Chondrocyte (in vitro differentiated cells): ENCODE results near the gene CACNB4. TPM values are rescaled to one million over a fixed set of nuclear protein-coding genes. Genes with fewer than 3 reads are reported as not detected.

Experiments
- DNase-seq: peaks from one replicate; pipeline ENCODE4 v3.0.0; 2021; ENCODE audit warnings: mixed read lengths, low spot score
- H3K27ac Mint-ChIP-seq: one replicate; pipeline ENCODE4 v1.8.0; 2021; ENCODE audit warnings: mild to moderate bottlenecking, moderate library complexity, mixed read lengths; ENCODE audit not compliant: unreplicated experiment
- H3K27me3 Mint-ChIP-seq: 2 replicates; pipeline ENCODE4 v1.8.0; 2021; ENCODE audit warnings: low read depth, mixed read lengths
- H3K36me3 Mint-ChIP-seq: 2 replicates; pipeline ENCODE4 v1.8.0; 2021; ENCODE audit warnings: low read depth, mixed read lengths
- H3K4me1 Mint-ChIP-seq: 2 replicates; pipeline ENCODE4 v1.8.0; 2021; ENCODE audit warnings: low read depth, mild to moderate bottlenecking, mixed read lengths
- H3K4me3 Mint-ChIP-seq: one replicate; pipeline ENCODE4 v1.8.0; 2021; ENCODE audit warnings: mild to moderate bottlenecking, moderate library complexity, mixed read lengths; ENCODE audit not compliant: unreplicated experiment
- H3K9me3 Mint-ChIP-seq: 2 replicates; pipeline ENCODE4 v1.8.0; 2021; ENCODE audit warnings: low read depth, mixed read lengths
- CTCF ChIP-seq: fragments of 200-600 bp; sonication (generic); IDR thresholded peaks from 2 replicates; pipeline ENCODE4 v1.5.0; 2021; ENCODE audit warnings: antibody characterized with exemption, mild to moderate bottlenecking, moderate library complexity
- total RNA-seq: library from RNA; stranded (reverse); gene quantifications from 3 replicates; pipeline ENCODE4 v1.2.1, GENCODE V29; 2021

Gene CACNB4
- total RNA-seq, 1 donor from 2014 or later, result 2.1 TPM

GRCh38 chr2:151817929-151818328 lies 280.9 kb downstream of the CACNB4 start:
- Mint-ChIP-seq H3K27me3 (no peaks in the 10 kb centered on the region), H3K4me1 (peaks cover 21% of the 10 kb centered on the region), H3K4me3 (no peak overlapping the region), H3K27ac (no peak overlapping the region), H3K36me3 (peaks cover 2% of the 10 kb centered on the region), H3K9me3 (no peaks in the 10 kb centered on the region)
- DNase-seq, result no peak
- TF ChIP-seq CTCF, result no peak

GRCh38 chr2:151816843-151817242 lies 282.0 kb downstream of the CACNB4 start:
- no peak for DNase-seq
- Mint-ChIP-seq H3K9me3 (no peaks in the 10 kb centered on the region), H3K4me1 (peaks cover 12% of the 10 kb centered on the region), H3K4me3 (no peak overlapping the region), H3K27ac (no peak overlapping the region), H3K27me3 (no peaks in the 10 kb centered on the region), H3K36me3 (peaks cover 9% of the 10 kb centered on the region)
- no peak for TF ChIP-seq CTCF

- H3K27me3 Mint-ChIP-seq, result no peaks in the 10 kb centered on the region
- H3K4me3 Mint-ChIP-seq, result no peak overlapping the region
- peaks cover 6% of the 10 kb centered on the region for H3K4me1 Mint-ChIP-seq
- TF ChIP-seq CTCF, result no peak
- no peak overlapping the region for H3K27ac Mint-ChIP-seq
- DNase-seq, result no peak
- H3K9me3 Mint-ChIP-seq, result no peaks in the 10 kb centered on the region
- H3K36me3 Mint-ChIP-seq, result peaks cover 12% of the 10 kb centered on the region
Measured at GRCh38 chr2:151815821-151816489, 282.9 kb downstream of the CACNB4 start.

GRCh38 chr2:151810489-151810888 lies 288.4 kb downstream of the CACNB4 start:
- Mint-ChIP-seq H3K9me3 (no peaks in the 10 kb centered on the region), H3K27me3 (no peaks in the 10 kb centered on the region), H3K27ac (no peak overlapping the region), H3K36me3 (peaks cover 17% of the 10 kb centered on the region), H3K4me3 (no peak overlapping the region), H3K4me1 (no peaks in the 10 kb centered on the region)
- DNase-seq, result no peak
- TF ChIP-seq CTCF, result no peak

GRCh38 chr2:151809073-151809383 lies 289.8 kb downstream of the CACNB4 start:
- Mint-ChIP-seq H3K27ac (no peak overlapping the region), H3K4me1 (no peaks in the 10 kb centered on the region), H3K9me3 (no peaks in the 10 kb centered on the region), H3K27me3 (no peaks in the 10 kb centered on the region), H3K36me3 (peaks cover 15% of the 10 kb centered on the region), H3K4me3 (no peak overlapping the region)
- no peak for TF ChIP-seq CTCF
- DNase-seq, result no peak
